GM04504 (cell line): ENCODE measurements around the gene BAIAP3.
"Not testable (repeated sequence)": the region's sequence is repeated elsewhere in the genome, so short reads cannot be mapped to it uniquely, and the experiment has no call there.

Source experiments
- DNase-seq: peaks from one replicate; pipeline ENCODE4 v3.0.0-alpha.2; 2012; ENCODE audit warnings: low read depth

Gene BAIAP3

GRCh38 chr16:1318268-1318545 is 15.2 kb upstream of the BAIAP3 start:
- no peak for DNase-seq

GRCh38 chr16:1319041-1319440 is 14.4 kb upstream of the BAIAP3 start:
- no peak for DNase-seq

DNA sequence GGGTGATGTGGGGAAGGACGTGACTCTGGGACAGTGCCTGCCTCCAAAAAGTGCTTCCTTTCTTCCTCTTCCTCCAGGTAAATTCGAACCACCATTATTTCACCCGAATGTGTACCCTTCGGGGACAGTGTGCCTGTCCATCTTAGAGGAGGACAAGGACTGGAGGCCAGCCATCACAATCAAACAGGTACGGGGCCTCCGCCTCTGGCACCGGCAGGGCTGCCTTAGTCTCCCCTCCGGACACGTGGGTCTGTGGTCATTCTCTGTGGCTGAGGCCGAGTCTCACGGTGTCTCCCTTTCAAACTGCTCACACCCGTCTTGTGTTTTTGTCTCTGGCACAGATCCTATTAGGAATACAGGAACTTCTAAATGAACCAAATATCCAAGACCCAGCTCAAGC is 13.3 kb upstream of the BAIAP3 start:
- no peak for DNase-seq

DNA sequence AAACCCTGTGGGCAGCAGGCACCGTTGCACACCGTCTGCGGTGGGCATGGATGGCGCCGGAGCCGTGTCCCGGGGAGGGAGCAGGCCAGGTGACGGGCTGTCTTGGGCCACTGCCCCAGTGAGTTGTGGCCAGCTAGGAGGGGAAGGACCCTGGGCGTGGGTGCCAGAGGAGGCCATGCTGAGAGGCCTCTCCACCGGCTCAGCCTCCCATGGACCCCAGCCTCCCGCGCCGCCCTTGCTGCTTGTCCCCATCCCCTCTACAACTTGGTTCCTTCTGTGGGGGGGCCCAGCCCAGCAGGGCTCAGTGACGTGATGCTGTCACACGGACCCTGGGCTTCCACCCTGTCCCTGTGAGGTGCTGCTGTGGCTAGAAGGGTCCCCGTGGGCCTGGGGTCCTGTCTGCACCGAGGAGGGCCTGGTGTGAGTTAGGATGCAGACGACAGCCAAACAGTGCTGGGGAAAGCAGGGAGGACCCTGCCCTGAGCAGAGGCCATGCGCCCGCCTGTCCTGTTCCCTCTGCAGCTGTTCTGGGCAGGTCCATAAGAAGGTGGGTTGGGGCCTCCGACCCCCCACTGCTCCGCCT is 12.7 kb upstream of the BAIAP3 start:
- no peak for DNase-seq

DNA sequence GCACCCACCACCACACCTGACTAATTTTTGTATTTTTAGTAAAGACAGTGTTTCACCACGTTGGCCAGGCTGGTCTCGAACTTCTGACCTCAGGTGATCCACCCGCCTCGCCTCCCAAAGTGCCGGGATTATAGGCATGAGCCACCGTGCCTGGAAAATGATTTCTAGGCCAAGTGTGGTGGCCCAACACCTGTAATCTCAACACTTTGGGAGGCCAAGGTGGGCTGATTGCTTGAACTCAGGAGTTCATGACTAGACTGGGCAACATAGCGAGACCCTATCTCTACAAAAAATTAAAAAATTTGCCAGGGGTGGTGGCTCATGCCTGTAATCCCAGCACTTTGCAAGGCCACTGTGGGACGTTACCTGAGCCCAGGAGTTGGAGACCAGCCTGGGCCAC is 11.0 kb upstream of the BAIAP3 start:
- DNase-seq = no peak

DNA sequence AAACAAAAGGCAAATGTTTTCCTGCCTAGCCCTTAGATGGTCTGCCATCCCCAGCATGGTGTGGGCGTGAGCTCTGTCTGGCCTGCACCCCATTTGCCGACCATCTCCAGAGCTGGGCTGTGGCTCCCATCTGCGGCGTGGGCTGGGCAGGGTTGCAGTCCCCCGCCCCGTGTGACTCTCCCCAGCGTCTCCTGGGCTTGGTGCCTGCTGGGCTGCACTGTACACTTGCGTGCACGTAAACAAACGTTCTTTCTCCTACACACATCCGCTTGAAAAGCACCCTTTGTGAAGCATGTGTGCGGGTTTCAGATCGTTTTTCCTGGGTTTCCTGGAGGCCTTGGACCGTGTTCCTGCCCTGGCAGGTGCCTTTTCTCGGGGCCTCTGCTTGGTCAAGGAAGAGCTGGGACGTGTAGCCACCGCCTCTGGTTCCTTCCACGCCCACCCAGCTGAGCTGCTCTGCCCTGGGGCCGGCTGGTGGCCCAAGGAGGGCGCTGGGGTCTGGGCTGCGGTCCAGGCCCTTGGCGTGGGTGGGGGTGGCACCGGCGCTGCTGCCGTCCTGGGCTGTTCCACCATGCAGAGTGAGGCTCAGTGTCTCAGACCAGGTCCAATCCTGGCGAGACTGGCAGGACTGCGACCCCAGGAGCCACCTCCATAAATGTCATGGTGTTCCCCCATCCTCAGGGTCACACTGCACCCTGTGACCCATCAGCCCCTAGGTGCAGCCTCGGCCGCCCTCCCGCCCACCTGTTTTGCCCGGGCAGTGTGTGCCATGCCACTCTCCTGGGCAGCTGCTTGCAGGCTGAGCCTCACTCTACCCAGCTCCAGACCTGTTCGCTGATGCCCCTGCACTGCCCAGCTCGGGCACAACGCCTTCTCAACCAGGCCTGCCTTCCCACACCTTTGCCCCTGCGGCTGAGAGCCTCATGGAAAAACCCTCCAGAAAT is 9.9 kb upstream of the BAIAP3 start:
- DNase-seq = no peak

DNA sequence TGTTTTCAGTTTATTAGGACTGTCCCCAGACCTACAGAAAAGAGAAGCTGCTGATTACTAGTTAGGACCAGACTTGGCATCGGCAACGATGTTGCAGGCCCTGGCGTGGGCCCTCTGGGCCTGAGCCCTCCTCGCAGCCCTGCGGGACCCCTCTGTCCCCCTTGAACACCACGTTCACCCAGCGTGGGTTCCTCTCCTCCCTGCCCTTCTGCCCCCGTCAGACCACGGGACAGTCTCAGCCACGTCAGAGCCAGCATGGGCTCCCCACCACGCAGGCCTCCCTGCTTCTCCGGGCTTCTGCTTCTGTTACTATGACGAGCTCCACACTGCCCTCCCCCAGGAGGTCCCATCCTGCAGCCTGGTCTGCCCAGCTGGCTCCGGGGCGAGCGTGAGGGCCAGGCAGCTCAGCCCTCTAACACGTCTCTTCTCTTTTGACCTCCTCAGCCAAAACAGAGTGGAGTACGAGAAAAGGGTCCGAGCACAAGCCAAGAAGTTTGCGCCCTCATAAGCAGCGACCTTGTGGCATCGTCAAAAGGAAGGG is 9.1 kb upstream of the BAIAP3 start:
- DNase-seq = no peak

DNA sequence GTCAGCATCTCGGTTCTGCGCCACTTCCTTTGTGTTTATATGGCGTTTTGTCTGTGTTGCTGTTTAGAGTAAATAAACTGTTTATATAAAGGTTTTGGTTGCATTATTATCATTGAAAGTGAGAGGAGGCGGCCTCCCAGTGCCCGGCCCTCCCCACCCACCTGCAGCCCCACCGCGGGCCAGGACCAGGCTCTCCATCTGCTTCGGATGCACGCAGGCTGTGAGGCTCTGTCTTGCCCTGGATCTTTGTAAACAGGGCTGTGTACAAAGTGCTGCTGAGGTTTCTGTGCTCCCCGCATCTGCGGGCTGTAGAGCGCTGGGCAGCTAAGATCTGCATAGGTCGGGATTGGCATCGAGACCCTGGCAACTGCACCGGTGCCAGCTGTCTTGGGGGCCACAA is 8.2 kb upstream of the BAIAP3 start:
- DNase-seq = no peak

DNA sequence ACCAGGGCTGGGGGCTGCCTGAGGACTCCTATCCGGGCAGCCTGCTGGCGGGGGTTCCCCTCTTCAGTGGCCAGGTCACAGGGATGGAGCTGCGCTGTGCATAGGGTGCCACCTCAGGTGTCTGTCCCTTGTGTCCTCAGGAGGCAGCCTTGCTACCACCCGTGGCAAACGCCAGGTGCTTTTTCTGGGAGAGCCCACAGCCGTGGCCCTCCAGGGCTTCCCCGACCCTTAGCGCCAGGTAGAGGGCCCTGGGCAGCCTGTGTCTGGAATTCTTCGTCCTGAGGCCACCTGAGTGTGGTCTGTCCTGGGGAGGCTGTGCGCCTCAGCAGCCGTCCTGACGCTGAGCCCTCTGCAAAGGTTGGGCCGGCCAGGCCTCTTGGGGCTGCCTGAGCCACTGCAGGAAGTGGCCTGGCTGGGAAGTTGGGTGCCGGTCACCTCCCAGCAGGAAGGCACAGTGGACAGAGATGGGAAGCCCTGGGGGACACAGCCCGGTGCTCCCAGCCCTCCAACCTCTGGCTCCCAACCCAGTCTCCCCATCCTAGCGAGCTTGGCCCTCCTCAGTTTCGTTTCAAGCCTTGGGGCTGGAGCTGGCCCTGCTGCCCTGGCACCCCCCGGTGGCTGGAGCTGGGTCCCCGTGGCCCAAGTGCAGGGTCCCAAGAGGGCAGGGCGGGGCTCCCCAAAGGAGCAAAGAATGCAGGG is 7.6 kb upstream of the BAIAP3 start:
- DNase-seq = no peak

DNA sequence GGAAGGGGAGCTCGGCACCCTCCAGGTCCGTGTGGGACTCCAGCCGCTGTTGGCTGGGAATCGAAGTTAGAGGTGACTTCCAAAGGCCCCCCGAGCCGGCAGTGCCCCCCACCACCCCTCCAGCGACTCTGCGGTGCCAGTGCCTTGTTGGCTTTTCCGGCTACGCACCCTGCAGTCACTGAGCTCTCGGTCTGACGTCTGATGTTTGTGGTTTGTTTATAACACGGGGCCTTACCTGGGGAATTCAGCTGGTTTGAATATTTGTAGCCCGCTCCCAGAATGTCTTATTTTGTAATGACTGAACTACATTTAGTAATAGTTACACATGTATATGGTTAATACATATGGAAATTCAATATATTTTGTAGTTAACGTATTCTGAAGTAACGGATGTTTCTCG is 7.1 kb upstream of the BAIAP3 start:
- no peak for DNase-seq

- no peak for DNase-seq
These were observed 6.4 kb upstream of the BAIAP3 start for GRCh38 chr16:1326946-1327618.

DNA sequence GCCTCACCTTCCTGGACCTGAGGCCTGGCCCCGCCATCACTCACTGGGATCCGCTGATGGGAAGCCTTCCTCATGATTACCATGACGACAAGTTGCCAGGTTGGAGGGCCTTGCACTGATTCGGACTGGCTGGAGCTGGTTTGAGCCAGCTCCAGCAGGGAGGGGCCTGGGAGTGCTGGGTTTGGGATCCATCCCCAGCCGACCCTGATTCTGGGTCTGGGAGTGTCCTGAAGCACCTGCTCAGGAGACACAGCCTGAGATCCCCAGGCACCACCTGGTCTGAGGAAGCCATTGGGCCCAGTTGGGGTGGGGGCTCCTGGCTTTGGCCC is 5.9 kb upstream of the BAIAP3 start:
- DNase-seq = no peak

GRCh38 chr16:1328136-1328535 is 5.3 kb upstream of the BAIAP3 start:
- DNase-seq = not testable (repeated sequence)

- DNase-seq = not testable (repeated sequence)
These were observed 4.5 kb upstream of the BAIAP3 start for GRCh38 chr16:1328961-1329360.

GRCh38 chr16:1330260-1330914 is 3.1 kb upstream of the BAIAP3 start:
- no peak for DNase-seq

DNA sequence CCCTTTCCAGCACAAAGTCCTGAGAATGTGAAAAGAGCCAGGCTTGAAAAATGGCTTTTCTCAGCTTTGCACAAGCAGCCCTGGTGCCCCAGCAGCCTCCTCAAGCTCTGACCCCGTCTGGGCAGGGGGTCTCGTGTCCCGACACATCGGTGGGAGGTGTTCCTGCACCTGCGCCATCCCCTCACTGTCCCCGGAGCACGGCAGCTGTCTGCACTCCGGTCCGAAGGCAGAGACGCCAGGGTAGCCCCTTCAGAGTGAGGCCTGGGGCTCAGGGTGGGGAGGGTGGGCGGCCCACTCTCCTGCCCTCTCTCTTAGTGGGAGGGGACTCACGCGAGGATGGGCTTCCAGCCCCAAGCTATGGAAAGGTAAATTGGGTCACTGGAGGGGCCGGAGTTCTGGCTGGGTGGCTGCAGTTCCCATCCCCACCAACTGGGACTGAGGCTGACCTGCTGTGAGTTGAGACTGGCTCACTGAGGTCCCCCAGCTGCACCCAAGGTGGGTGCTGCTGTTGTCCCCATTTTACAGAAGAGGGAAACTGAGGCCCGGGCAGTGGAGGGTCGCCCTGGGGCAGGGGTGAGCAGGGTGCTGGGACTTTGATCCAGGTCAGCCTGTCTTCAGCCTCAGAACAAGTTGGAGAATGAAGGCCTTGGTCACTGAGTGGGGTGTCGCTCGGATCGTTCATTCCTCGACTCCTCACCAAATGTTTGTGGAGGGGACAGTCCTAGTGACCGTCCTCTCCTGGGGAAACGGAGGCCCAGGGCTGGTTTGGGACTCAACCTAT is 2.3 kb upstream of the BAIAP3 start:
- no peak for DNase-seq

GRCh38 chr16:1331712-1332617 is 1.5 kb upstream of the BAIAP3 start:
- DNase-seq = no peak

DNA sequence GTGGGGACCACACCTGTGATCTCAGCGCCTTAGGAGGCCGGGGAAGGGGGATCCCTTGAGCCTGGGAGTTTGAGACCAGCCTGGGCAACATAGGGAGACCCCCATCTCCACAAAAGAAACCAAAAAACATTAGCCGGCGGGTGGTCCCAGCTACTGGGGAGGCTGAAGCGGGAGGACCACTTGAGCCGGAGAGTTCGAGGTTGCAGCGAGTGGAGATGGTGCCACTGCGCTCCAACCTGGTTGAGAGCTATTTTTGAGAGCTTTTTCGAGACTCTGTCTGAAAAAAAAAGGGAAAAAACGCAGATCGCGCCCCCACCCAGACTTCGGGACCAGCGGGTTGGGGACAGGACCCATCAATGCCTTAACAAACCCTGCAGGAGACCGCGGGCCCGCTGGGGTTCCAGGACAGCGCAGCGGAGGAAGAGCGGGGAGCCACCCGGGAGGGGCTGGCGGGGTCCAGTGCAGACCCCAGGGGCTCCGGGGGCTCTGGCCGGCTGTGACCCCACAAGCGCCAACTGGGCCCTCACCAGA is 762 bp upstream of the BAIAP3 start:
- no peak for DNase-seq

DNA sequence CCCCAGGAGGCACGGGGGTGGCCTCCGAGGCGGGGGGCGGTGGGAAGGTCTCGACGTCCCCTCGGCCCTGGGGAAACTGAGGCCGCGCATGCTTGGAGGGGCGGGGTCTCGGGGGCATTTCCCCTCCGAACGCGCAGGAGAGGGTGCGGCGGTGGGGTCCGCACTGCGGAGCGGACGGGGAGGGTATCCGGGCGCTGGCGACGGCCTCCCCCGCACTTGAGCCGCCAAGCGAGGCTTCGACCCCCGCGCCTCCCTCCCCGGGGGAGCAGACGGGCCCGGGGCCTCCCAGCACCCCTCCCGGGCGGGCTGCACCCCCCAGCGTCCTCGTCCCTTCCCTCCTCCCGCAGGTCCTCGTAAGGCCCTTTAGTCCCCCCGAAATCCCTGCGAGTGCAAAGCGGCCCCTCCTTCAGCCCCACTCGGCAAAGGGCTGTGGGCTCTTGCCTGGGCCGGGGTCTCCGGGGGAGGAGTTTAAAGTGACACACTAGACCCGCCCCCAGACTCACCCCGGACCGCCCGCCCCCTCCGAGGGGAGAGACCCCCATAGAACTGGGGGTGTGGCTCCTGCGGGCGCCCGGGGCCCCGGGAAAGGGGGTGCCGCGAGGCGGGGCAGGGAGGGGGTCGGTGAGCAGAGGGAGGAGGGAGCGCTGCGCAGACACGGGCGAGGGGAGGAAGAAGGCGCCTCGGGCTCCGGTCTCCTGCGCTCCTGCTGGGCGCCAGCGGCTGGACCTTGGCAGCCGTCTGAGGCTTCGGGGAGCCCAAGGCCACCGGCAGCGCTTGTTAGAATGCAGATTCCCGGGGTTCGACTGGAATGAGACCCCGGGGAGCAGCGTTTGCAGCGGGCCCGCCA is 632 bp downstream of the BAIAP3 start:
- DNase-seq = no peak
